GM21619 (cell line): ENCODE results near the gene SLC7A7.
"Not testable (repeated sequence)": the region's sequence is repeated elsewhere in the genome, so short reads cannot be mapped to it uniquely, and the experiment has no call there.

Source experiments
- ATAC-seq: cut with Tn5 transposase; IDR thresholded peaks from one replicate; pipeline ENCODE4 v1.9.1; 2021; ENCODE audit not compliant: unreplicated experiment

SLC7A7 gene

GRCh38 chr14:22794551-22794951, 20.7 kb downstream of the SLC7A7 start:
- ATAC-seq: peak; percentile 42

GRCh38 chr14:22793976-22794375, 21.3 kb downstream of the SLC7A7 start:
- no peak for ATAC-seq

GRCh38 chr14:22793550-22793949, 21.7 kb downstream of the SLC7A7 start:
- ATAC-seq: not testable (repeated sequence)

- ATAC-seq: no peak
Measured at GRCh38 chr14:22792158-22792557, 23.1 kb downstream of the SLC7A7 start.

- ATAC-seq: no peak
Measured at GRCh38 chr14:22791301-22791700, 23.9 kb downstream of the SLC7A7 start.

- no peak for ATAC-seq
Measured at GRCh38 chr14:22786685-22787084, 28.6 kb downstream of the SLC7A7 start.

- no peak for ATAC-seq
Measured at GRCh38 chr14:22781301-22781991, 33.8 kb downstream of the SLC7A7 start.

GRCh38 chr14:22780941-22781300, 34.3 kb downstream of the SLC7A7 start:
- ATAC-seq: no peak

- ATAC-seq: no peak
Measured at GRCh38 chr14:22780105-22780679, 35.0 kb downstream of the SLC7A7 start.

GRCh38 chr14:22778084-22778483, 37.2 kb downstream of the SLC7A7 start:
- ATAC-seq: no peak

- not testable (repeated sequence) for ATAC-seq
Measured at GRCh38 chr14:22776849-22777248, 38.4 kb downstream of the SLC7A7 start.

- no peak for ATAC-seq
Measured at GRCh38 chr14:22776215-22776614, 39.0 kb downstream of the SLC7A7 start.

- ATAC-seq: no peak
Measured at GRCh38 chr14:22774011-22774706, 41.1 kb downstream of the SLC7A7 start.

- no peak for ATAC-seq
Measured at GRCh38 chr14:22773162-22774010, 41.8 kb downstream of the SLC7A7 start.

- no peak for ATAC-seq
Measured at GRCh38 chr14:22772725-22773124, 42.5 kb downstream of the SLC7A7 start.

GRCh38 chr14:22770481-22771187, 44.6 kb downstream of the SLC7A7 start:
- ATAC-seq: no peak

- no peak for ATAC-seq
Measured at GRCh38 chr14:22769369-22769768, 45.9 kb downstream of the SLC7A7 start.

- ATAC-seq: no peak
Measured at GRCh38 chr14:22768947-22769346, 46.3 kb downstream of the SLC7A7 start.

GRCh38 chr14:22767323-22767589, 48.0 kb downstream of the SLC7A7 start:
- ATAC-seq: no peak

- peak; percentile 70 for ATAC-seq
Measured at GRCh38 chr14:22766457-22767322, 48.5 kb downstream of the SLC7A7 start, which contains the start of gene OXA1L. OXA1L (plus strand) TSS chr14:22766688; CDS start chr14:22766702, 14 bp downstream.
